GM10248 (cell line): ENCODE data around the gene METTL3.

Experiments
- CTCF ChIA-PET: fragments of 300-600 bp; sonication (Branson Sonifier 250); formaldehyde crosslinking; extraction: SDS; loops from one replicate; lab custom pipeline; 2021; ENCODE audit warnings: antibody characterized with exemption; lab: Yijun Ruan, JAX
- POLR2A ChIA-PET: fragments of 350-650 bp; sonication (Branson Sonifier 250); formaldehyde crosslinking; extraction: SDS; loops from one replicate; lab custom pipeline; 2020; ENCODE audit warnings: antibody characterized with exemption; lab: Yijun Ruan, JAX
- DNase-seq: peaks from one replicate; pipeline ENCODE4 v3.0.0; 2012; ENCODE audit errors: extremely low spot score
- TF ChIP-seq, protein P1 (sequence below): IDR thresholded peaks from 2 replicates; pipeline ENCODE4 v1.5.1; 2012; ENCODE audit warnings: mild to moderate bottlenecking, low read depth; ENCODE audit errors: extremely low read depth, missing control alignments, control extremely low read depth

The METTL3 gene

DNA sequence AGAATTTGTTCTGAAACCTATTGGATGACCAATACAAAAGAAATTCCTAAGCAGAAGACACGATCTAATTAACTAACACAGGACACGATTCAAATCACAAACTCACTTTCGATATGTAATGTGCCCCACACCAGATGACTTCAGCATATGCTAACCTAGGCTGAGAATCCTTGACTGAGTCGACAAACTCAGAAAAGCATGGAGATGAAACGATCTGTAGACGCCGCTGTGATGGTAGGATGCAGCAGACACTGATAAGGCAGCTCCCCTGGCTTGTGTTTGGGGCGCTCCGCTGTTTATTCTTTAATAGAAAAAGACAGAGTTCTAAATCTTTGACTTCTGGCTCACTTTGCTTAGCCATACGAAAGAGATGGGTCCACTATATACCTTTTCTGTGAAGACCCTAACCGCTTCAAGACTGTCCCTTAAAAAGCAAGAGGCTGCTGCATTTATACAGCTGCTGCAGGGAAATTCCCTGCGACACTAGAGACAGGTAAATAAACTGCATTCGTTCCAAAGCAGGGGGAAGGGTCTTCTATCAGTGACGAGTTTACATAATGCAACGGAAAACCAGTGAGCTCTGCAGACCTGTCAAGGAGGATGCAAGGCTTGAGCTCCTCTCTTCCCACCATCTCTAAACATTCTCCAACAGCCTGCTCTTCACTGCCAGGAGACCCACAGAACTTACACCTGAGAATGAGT lies 56.1 kb downstream of the METTL3 start:
- CTCF ChIA-PET = interaction anchor here (0.9 to 3.7 kb wide), 10 partner anchors 10 to 240 kb away, joined by 3 to 40 read pairs (median 4); no protein-coding TSS in a partner anchor
- TF ChIP-seq, protein P1, sequence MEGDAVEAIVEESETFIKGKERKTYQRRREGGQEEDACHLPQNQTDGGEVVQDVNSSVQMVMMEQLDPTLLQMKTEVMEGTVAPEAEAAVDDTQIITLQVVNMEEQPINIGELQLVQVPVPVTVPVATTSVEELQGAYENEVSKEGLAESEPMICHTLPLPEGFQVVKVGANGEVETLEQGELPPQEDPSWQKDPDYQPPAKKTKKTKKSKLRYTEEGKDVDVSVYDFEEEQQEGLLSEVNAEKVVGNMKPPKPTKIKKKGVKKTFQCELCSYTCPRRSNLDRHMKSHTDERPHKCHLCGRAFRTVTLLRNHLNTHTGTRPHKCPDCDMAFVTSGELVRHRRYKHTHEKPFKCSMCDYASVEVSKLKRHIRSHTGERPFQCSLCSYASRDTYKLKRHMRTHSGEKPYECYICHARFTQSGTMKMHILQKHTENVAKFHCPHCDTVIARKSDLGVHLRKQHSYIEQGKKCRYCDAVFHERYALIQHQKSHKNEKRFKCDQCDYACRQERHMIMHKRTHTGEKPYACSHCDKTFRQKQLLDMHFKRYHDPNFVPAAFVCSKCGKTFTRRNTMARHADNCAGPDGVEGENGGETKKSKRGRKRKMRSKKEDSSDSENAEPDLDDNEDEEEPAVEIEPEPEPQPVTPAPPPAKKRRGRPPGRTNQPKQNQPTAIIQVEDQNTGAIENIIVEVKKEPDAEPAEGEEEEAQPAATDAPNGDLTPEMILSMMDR = no peak
- DNase-seq = no peak
- POLR2A ChIA-PET = interaction anchor here (1.1 to 1.8 kb wide), 2 partner anchors 9 to 18 kb away, joined by 6 to 22 read pairs; no protein-coding TSS in a partner anchor

DNA sequence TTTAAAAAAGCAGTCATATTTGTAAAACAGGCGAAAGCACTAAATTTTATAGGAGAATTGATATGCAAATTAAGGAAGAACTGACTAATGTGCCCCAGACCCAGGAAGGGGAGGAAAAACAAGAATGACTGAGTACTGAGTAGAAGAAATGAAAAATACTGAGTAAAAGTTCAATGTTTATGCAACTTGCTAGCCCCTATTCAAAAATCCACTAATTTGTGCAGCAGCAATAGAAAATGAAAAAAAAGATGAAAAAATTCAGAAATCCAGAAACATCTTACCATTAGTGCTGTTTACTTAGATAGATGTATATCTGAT lies 61.3 kb downstream of the METTL3 start:
- TF ChIP-seq, protein P1 = no peak
- ChIA-PET CTCF (interaction anchor here (0.9 to 5.1 kb wide), 3 partner anchors 12 to 61 kb away, joined by 3 to 22 read pairs (median 3); partner anchors contain the start of gene METTL3), POLR2A (interaction anchor here (0.6 to 2.1 kb wide), 2 partner anchors 13 to 16 kb away, joined by 9 to 11 read pairs; no protein-coding TSS in a partner anchor)
- DNase-seq = no peak
